Nephron (organoid): ENCODE results near the gene MED13.

ENCODE experiments used
- H3K27ac Mint-ChIP-seq, 3 experiments: 2 replicates each; pipeline ENCODE4 v1.8.0; 2020; ENCODE audit warnings: mixed read lengths in 3 of 3, mild to moderate bottlenecking in 2 of 3, moderate library complexity in 1 of 3
- H3K27me3 Mint-ChIP-seq: 2 replicates; pipeline ENCODE4 v1.8.0; 2021; ENCODE audit warnings: low read depth, mild to moderate bottlenecking, moderate library complexity, mixed read lengths
- H3K36me3 Mint-ChIP-seq: 2 replicates; pipeline ENCODE4 v1.8.0; 2020; ENCODE audit warnings: low read depth, mixed read lengths
- H3K4me1 Mint-ChIP-seq: 2 replicates; pipeline ENCODE4 v1.8.0; 2020; ENCODE audit warnings: mixed read lengths
- H3K4me3 Mint-ChIP-seq, 3 experiments: 2 replicates each; pipeline ENCODE4 v1.8.0; 2020; ENCODE audit warnings: mild to moderate bottlenecking in 3 of 3, mixed read lengths in 3 of 3, moderate library complexity in 2 of 3
- H3K9me3 Mint-ChIP-seq: 2 replicates; pipeline ENCODE4 v1.8.0; 2020; ENCODE audit warnings: mixed read lengths
- TF ChIP-seq, protein P1 (sequence below), 3 experiments: fragments of 200-600 bp; sonication (generic); IDR thresholded peaks; one replicate each; pipeline ENCODE4 v1.5.0; 2021; ENCODE audit warnings: antibody characterized with exemption in 3 of 3; ENCODE audit not compliant: unreplicated experiment in 3 of 3

The MED13 gene

DNA sequence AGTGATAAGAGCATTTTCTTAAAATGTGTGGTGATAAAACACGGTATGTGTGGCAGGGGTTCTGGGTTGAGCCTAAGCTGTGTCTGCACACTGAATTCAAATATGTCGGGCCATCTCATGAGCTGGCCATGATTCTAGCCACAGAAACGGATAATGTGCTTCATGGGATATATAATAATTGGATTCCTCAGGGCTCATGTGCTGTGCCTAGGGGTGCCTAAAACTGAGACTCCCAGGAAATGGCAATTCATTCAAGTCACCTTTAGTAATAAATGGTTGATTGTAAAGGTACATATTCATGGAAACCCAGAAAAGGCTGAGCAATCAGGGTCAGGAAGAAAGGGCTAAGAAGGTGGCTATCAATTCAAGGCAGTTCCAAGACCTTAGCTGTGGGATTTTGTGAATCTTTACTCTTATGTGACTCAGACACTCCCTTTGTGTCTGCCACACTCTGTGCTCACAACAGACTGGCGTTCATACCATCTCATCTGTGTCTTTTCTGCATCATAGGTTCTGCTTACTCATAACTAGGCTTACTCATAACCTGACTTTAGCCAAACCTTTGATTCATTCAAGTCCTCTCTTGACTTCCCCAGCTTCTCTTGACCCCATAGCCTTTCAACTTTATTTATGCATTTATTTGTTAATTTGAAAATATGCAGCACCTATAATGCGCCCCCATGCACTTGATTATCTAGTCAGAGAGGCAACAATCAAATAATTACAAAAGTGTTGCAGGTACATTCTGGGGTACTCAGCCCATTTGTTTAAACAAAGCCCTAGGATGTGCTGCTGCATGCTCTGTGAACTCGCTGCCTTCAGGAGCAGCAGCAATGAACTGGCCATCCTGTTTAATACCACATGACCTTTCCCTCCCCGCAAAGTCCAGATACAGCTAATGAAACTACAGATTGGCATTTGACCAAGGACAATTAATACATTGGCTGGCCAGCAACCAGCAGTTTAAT is 28.4 kb upstream of the MED13 start:
- H3K27ac Mint-ChIP-seq = no peak overlapping the region
- no peaks in the 10 kb centered on the region for H3K4me1 Mint-ChIP-seq
- TF ChIP-seq, protein P1, sequence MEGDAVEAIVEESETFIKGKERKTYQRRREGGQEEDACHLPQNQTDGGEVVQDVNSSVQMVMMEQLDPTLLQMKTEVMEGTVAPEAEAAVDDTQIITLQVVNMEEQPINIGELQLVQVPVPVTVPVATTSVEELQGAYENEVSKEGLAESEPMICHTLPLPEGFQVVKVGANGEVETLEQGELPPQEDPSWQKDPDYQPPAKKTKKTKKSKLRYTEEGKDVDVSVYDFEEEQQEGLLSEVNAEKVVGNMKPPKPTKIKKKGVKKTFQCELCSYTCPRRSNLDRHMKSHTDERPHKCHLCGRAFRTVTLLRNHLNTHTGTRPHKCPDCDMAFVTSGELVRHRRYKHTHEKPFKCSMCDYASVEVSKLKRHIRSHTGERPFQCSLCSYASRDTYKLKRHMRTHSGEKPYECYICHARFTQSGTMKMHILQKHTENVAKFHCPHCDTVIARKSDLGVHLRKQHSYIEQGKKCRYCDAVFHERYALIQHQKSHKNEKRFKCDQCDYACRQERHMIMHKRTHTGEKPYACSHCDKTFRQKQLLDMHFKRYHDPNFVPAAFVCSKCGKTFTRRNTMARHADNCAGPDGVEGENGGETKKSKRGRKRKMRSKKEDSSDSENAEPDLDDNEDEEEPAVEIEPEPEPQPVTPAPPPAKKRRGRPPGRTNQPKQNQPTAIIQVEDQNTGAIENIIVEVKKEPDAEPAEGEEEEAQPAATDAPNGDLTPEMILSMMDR (IDR thresholded peaks at IDR 0.05; ENCODE audit: unreplicated experiment in 3 of 3) = no peak
- H3K36me3 Mint-ChIP-seq = no peaks in the 10 kb centered on the region
- no peak overlapping the region for H3K4me3 Mint-ChIP-seq
- H3K9me3 Mint-ChIP-seq = no peaks in the 10 kb centered on the region
- H3K27me3 Mint-ChIP-seq = no peaks in the 10 kb centered on the region

DNA sequence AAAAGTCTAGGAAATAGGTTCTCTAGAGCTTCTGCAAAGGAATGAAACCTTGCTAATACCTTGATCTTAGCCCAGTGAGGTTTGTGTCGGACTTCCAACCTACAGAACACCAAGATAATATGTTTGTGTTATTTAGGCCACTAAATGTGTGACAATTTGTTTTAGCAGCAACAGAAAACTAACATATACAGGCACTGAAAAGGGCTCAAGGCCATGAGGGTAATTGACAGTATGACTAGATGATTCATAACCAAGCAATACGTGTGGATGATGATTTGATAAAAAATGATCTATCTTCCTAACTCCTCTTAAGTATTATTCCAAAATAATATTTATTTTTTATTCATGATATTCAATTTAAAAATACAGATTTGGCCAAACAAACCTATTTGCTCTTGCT is 27.7 kb upstream of the MED13 start:
- Mint-ChIP-seq H3K27me3 (no peaks in the 10 kb centered on the region), H3K4me3 (no peak overlapping the region), H3K4me1 (no peaks in the 10 kb centered on the region), H3K9me3 (no peaks in the 10 kb centered on the region), H3K27ac (no peak overlapping the region), H3K36me3 (no peaks in the 10 kb centered on the region)
- TF ChIP-seq, protein P1 (IDR thresholded peaks at IDR 0.05; ENCODE audit: unreplicated experiment in 3 of 3) = no peak

DNA sequence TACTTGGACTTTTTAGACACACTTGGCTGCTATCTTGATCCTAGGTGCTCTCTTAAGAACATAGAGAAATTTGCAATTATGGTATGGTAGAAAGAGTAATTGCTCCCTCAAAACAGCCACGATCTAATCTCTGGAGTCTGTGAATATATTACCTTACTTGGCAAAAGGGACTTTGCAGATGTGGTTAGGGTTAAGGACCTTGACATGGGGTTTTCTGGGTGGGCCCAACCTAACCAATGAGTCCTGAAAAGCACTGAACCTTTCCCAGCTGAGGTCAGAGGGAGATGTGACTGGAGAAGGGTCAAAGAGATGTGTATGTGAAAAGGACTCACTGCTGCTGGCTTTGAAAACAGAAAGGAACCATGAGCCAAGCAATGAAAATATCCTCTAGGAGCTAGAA is 26.7 kb upstream of the MED13 start:
- TF ChIP-seq, protein P1 (IDR thresholded peaks at IDR 0.05; ENCODE audit: unreplicated experiment in 3 of 3) = no peak
- Mint-ChIP-seq H3K27ac (no peak overlapping the region), H3K36me3 (no peaks in the 10 kb centered on the region), H3K4me1 (no peaks in the 10 kb centered on the region), H3K9me3 (no peaks in the 10 kb centered on the region), H3K27me3 (peaks cover 4% of the 10 kb centered on the region), H3K4me3 (no peak overlapping the region)

DNA sequence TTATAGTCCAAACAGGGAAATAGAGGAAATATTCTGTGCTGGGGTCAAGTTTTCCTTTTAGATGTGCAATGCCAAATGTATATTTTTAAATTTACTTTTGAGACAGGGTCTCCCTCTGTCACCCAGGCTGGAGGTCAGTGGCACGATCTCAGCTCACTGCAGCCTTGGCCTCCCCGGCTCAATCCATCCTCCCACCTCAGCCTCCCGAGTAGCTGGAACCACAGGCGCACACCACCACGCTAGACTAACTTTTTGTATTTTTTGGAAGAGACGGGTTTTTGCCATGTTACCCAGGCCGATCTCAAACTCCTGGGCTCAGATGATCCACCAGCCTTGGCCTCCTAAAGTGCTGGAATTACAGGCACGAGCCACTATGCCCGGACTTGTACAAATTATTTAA is 25.8 kb upstream of the MED13 start:
- H3K9me3 Mint-ChIP-seq = no peaks in the 10 kb centered on the region
- peaks cover 4% of the 10 kb centered on the region for H3K27me3 Mint-ChIP-seq
- H3K4me1 Mint-ChIP-seq = no peaks in the 10 kb centered on the region
- no peak overlapping the region for H3K27ac Mint-ChIP-seq
- TF ChIP-seq, protein P1 (IDR thresholded peaks at IDR 0.05; ENCODE audit: unreplicated experiment in 3 of 3) = no peak
- no peaks in the 10 kb centered on the region for H3K36me3 Mint-ChIP-seq
- no peak overlapping the region for H3K4me3 Mint-ChIP-seq

DNA sequence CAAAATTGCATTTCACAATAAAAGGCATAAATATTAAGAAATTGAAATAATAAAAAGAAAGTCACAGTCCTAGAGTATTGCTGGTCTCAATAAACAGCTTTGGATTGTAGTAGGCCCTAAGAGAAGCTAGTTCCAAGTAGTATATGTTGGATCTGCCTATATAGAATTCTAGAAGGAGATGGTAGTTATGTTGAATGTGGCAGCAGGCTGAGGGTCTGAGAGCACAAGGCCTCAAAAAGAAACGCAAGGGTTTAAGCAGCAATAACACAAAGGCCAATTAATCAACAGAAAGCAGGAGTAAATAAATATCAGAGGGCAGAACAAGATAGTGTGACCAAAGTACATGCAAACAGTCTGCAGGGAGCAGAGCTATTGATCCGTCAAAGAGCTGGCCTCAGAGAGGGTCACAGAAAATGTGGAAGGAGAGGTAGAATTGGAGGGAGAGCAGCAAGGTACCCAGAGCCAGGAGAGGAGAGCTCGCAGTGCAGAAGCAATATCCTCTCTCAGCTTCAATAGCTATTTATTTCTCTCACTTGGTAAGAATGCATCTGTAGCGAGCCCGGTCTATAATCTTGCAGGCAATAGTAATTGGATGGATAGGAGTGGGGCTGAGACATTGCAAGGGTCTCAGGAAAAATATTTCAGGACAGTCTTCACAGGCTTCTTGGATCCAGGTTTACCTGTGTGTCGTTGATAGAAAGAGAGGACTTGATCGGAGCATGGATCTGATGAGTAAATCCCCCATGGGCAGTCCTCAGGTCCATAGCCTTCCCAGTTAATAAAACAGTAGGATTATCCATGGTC is 25.1 kb upstream of the MED13 start:
- Mint-ChIP-seq H3K36me3 (no peaks in the 10 kb centered on the region), H3K27me3 (peaks cover 4% of the 10 kb centered on the region), H3K4me1 (no peaks in the 10 kb centered on the region), H3K4me3 (no peak overlapping the region), H3K27ac (no peak overlapping the region), H3K9me3 (no peaks in the 10 kb centered on the region)
- TF ChIP-seq, protein P1 (IDR thresholded peaks at IDR 0.05; ENCODE audit: unreplicated experiment in 3 of 3) = no peak
